Measurements from ENCODE around the gene ROR1.

- TF ChIP-seq POLR2A (IDR thresholded peaks at IDR 0.05), result no peak
- TF ChIP-seq, protein P1, sequence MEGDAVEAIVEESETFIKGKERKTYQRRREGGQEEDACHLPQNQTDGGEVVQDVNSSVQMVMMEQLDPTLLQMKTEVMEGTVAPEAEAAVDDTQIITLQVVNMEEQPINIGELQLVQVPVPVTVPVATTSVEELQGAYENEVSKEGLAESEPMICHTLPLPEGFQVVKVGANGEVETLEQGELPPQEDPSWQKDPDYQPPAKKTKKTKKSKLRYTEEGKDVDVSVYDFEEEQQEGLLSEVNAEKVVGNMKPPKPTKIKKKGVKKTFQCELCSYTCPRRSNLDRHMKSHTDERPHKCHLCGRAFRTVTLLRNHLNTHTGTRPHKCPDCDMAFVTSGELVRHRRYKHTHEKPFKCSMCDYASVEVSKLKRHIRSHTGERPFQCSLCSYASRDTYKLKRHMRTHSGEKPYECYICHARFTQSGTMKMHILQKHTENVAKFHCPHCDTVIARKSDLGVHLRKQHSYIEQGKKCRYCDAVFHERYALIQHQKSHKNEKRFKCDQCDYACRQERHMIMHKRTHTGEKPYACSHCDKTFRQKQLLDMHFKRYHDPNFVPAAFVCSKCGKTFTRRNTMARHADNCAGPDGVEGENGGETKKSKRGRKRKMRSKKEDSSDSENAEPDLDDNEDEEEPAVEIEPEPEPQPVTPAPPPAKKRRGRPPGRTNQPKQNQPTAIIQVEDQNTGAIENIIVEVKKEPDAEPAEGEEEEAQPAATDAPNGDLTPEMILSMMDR (IDR thresholded peaks at IDR 0.05), result no peak
These were observed 80.3 kb downstream of the ROR1 start for GRCh38 chr1:63854091-63854490.
